C4-2B (cell line): ENCODE measurements around the gene C19orf73.

ENCODE experiments used
- H3K27ac ChIP-seq: fragments of 450-650 bp; 2 replicates; pipeline ENCODE4 v1.5.1; 2017
- ZFX ChIP-seq: fragments of 450-650 bp; IDR thresholded peaks from 2 replicates; pipeline ENCODE4 v1.6.1; 2017
- TF ChIP-seq, protein P1 (sequence below): fragments of 450-650 bp; conservative IDR thresholded peaks from 2 replicates; pipeline ENCODE4 v1.5.1; 2017; ENCODE audit warnings: mild to moderate bottlenecking

C19orf73 gene

DNA sequence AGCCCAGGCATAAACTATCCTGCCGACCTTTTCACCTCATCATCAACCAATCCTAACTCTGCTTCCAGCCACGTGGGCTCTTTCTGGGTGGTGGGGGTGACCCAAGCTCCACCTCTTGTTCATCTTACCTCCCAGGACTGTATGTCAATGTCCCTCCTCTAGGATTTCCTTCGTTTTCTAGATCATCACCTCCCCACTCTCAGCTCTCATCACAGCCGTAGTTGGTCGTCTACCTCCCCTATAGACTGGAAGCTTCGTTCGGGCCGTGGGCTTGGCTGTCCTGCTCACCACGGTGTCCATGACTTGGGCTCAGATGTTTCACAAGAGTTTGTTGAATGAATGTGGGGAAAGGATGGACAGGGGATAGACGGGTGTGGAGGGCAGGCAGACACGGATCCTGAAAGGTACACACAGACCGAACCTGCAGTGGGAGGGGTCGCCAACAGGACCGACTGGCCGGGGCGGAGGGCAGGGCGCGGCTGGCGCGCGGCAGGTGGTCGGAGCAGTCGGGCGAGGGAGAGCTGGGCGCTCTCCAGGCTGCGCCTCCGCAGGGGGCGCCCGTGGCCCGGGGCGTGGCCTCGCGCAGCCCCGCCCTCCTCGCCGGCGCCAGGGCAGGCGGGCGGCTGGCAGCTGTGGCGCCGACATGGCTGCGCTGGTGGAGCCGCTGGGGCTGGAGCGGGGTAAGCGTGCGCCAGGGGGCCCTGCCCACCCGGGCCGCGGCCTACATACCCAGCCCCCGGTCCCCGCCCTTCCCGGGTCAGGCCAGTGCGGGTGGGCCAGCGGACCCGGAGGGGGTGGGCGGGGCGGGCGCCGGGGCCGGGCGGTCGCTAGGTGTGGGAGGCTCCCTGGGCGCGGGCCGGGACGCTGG is 4.9 kb downstream of the C19orf73 start, which contains the start of gene LIN7B:
Gene LIN7B (plus strand): TSS at position 609 of the 868 bp plus-strand sequence. CDS start 35 bp downstream, at position 644.
- TF ChIP-seq, protein P1, sequence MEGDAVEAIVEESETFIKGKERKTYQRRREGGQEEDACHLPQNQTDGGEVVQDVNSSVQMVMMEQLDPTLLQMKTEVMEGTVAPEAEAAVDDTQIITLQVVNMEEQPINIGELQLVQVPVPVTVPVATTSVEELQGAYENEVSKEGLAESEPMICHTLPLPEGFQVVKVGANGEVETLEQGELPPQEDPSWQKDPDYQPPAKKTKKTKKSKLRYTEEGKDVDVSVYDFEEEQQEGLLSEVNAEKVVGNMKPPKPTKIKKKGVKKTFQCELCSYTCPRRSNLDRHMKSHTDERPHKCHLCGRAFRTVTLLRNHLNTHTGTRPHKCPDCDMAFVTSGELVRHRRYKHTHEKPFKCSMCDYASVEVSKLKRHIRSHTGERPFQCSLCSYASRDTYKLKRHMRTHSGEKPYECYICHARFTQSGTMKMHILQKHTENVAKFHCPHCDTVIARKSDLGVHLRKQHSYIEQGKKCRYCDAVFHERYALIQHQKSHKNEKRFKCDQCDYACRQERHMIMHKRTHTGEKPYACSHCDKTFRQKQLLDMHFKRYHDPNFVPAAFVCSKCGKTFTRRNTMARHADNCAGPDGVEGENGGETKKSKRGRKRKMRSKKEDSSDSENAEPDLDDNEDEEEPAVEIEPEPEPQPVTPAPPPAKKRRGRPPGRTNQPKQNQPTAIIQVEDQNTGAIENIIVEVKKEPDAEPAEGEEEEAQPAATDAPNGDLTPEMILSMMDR: peak; percentile 59
- TF ChIP-seq ZFX: no peak
- H3K27ac ChIP-seq: peak within 1 kb of the TSS; percentile 71

DNA sequence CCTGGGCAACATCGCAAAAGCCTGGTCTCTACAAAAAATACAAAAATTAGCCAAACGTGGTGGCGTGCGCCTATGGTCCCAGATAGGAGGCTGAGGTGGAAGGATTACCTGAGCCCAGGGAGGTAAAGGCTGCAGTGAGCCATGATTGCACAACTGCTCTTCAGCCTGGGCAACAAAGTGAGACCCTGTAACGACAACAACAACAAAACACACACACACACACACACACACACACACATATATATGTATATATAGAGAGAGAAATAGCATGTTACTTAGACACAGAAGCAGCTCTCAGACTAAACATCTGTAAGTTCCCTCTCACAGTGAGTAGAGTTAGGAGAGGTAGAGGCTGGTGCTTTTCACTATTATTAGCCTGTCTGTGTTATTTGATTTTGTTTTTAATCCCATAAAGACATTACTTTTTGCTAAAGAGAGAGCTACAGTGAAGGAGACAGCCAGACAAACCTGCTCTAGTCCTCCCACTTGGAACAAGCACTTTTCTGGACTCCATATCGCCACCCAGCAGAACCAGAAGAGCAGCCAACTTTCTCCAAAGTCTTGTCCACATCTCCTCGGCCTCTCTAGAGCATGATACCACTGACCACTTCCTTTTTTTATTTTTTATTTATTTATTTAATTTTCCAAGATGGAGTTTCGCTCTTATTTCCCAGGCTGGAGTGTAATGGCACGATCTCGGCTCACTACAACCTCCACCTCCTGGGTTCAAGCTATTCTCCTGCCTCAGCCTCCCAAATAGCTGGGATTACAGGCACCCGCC is 7.5 kb downstream of the C19orf73 start:
- TF ChIP-seq ZFX: no peak
- TF ChIP-seq, protein P1: no peak
- H3K27ac ChIP-seq: no peak overlapping the region

DNA sequence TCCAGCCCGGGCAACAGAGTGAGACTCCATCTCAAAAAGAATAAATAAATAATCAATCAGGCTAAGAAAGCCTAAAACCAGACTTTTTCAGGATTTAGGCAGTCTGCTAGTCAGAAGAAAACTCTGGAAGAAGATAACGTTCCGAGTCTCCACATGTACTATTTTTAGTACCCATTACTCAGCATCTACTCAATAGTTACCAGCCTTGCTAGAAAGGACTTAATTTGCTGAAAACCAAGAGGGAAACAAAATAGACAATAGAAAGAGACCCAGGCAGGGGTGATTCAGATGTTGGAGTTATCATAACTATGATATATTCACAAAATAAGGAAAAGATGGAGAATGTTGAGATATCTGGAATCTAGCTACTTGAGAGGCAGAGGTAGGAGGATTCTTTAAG is 8.4 kb downstream of the C19orf73 start:
- H3K27ac ChIP-seq: no peak overlapping the region
- TF ChIP-seq ZFX: no peak
- TF ChIP-seq, protein P1: no peak

DNA sequence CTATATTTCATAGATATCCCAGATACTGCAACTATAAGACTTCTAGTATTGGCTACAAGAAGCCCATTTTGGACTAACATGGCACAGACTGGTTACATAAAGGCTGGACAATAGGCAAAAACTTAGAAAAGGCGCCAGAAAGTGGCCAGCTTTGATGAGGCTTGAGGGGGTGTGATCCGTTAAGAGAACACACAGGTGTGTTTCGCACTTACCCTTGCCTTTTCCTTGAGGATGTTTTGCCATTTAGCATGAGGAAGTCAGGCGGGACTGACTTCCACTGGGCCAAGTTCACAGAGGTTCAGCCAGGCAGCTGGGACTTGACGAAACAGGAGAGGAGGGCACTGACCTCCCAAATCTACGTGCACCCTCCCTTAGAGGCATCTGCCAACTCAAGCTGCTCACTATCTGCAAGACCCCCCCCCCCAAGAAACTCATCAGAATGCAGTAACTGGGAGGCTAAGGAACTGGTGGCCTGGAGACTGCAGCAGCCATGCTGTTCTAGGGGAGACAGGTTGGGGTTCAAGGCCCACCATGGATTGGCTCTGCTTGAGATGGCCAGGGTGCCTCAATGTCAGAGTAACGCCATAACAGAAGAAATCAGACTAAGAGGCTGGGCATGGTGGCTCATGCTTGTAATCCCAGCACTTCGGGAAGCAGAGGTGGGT is 9.2 kb downstream of the C19orf73 start:
- H3K27ac ChIP-seq: no peak overlapping the region
- TF ChIP-seq, protein P1: no peak
- TF ChIP-seq ZFX: no peak

DNA sequence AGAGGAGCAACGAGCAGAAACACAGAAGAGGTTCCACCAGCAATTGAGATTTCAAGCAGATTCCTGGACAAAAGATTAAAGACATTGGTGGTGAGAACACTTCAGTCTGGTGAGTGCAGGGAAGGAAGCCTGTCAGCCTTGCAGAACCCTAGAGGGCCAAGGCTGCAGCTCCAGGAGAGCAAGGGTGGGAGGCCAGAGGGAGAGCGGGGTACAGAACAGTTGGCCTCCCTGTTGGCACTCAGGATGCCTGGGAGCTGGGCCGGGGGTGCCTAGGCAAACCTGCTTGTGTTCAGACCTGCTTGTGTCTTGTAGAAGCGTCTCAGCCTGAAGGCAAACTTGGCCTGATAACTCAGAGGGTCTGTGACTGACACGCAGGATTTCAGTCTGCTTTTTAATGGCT is 9.9 kb downstream of the C19orf73 start:
- no peak overlapping the region for H3K27ac ChIP-seq
- no peak for TF ChIP-seq ZFX
- TF ChIP-seq, protein P1: no peak

DNA sequence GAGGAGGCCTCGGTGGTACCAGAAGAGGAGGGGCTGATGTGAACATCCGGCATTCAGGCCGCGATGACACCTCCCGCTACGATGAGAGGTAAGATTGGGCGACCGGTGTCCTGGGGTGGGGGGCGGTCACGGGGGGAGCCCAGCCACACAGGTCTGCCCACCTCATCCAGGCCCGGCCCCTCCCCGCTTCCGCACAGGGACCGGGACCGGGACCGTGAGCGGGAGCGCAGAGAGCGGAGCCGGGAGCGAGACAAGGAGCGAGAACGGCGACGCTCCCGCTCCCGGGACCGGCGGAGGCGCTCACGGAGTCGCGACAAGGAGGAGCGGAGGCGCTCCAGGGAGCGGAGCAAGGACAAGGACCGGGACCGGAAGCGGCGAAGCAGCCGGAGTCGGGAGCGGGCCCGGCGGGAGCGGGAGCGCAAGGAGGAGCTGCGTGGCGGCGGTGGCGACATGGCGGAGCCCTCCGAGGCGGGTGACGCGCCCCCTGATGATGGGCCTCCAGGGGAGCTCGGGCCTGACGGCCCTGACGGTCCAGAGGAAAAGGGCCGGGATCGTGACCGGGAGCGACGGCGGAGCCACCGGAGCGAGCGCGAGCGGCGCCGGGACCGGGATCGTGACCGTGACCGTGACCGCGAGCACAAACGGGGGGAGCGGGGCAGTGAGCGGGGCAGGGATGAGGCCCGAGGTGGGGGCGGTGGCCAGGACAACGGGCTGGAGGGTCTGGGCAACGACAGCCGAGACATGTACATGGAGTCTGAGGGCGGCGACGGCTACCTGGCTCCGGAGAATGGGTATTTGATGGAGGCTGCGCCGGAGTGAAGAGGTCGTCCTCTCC is 11.1 kb downstream of the C19orf73 start:
- TF ChIP-seq ZFX: no peak
- TF ChIP-seq, protein P1: no peak
- H3K27ac ChIP-seq: no peak overlapping the region
